Measurements from ENCODE around the gene ABCD3.

ABCD3 gene

GRCh38 chr1:94514095-94514727 is 96.0 kb downstream of the ABCD3 start:
- Histone ChIP-seq H3K4me3 (ENCODE audit: low read depth, low read length) (no peak overlapping the region), H3K36me3 (peaks cover 4% of the 10 kb centered on the region; the same call in 1 of the 2 replicates), H3K9me3 (ENCODE audit: severe bottlenecking) (no peaks in the 10 kb centered on the region), H3K27me3 (ENCODE audit: insufficient read depth, low read depth, severe bottlenecking) (no peaks in the 10 kb centered on the region), H3K27ac (no peak overlapping the region)
- TF ChIP-seq, protein P1, sequence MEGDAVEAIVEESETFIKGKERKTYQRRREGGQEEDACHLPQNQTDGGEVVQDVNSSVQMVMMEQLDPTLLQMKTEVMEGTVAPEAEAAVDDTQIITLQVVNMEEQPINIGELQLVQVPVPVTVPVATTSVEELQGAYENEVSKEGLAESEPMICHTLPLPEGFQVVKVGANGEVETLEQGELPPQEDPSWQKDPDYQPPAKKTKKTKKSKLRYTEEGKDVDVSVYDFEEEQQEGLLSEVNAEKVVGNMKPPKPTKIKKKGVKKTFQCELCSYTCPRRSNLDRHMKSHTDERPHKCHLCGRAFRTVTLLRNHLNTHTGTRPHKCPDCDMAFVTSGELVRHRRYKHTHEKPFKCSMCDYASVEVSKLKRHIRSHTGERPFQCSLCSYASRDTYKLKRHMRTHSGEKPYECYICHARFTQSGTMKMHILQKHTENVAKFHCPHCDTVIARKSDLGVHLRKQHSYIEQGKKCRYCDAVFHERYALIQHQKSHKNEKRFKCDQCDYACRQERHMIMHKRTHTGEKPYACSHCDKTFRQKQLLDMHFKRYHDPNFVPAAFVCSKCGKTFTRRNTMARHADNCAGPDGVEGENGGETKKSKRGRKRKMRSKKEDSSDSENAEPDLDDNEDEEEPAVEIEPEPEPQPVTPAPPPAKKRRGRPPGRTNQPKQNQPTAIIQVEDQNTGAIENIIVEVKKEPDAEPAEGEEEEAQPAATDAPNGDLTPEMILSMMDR (IDR thresholded peaks at IDR 0.05; ENCODE audit: low read depth, low read length): peak; percentile 68
- DNase-seq: peak; percentile 35

DNA sequence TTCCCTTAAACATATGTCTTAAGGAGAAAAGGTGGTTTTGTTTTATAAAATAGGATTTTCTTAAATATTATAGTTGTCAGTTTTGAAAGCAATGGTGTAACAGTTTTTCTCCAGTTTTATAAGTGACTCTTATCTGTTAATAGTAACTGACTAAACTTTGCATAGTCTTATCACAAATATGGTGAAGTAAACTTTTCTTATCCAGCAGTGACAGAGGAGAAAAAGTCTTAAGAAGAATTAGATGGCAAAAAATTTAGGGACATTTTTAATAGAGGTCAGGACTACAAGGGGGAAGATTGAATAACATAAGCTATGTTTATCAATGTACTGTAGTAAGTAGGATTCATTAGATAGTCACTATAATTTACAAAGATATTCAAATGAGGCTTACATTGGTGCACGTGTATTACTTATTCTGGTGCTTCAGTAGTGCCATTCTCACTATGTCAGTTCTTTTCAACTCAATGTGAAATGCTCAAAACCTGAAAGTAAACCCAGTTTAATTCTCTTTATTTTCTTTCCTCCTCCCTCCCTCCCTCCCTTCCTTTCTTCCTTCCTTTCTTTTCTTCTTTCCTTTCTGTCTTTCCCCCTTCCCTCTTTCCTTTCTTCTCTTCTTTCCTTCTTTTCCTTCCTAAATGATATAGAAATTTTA is 97.2 kb downstream of the ABCD3 start:
- no peak for DNase-seq
- no peaks in the 10 kb centered on the region for H3K27me3 ChIP-seq (ENCODE audit: insufficient read depth, low read depth, severe bottlenecking)
- TF ChIP-seq, protein P1 (IDR thresholded peaks at IDR 0.05; ENCODE audit: low read depth, low read length): no peak
- no peaks in the 10 kb centered on the region for H3K9me3 ChIP-seq (ENCODE audit: severe bottlenecking)
- no peak overlapping the region for H3K27ac ChIP-seq
- no peak overlapping the region for H3K4me3 ChIP-seq (ENCODE audit: low read depth, low read length)
- peaks cover 4% of the 10 kb centered on the region; the same call in 1 of the 2 replicates for H3K36me3 ChIP-seq

DNA sequence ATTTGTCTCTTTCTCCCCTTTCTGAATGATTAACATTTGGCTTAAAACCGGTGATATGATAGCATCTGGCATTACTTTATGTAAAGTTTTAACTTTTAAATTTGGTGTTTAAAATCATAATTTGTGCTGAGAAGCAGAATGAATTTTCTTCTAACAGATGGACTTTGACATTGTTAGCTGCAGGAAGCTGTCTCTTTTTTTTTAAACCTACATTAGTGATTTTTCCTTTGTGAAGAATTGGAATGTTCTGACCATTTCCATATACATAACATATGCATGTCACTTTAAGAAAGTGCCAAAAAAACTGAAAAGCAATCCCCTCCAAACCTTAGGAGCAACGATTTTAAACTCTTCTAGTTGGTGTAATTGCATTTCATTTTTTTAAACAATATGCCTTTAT is 101.2 kb downstream of the ABCD3 start:
- Histone ChIP-seq H3K4me3 (ENCODE audit: low read depth, low read length) (no peak overlapping the region), H3K36me3 (peaks cover 4% of the 10 kb centered on the region; the same call in 1 of the 2 replicates), H3K27me3 (ENCODE audit: insufficient read depth, low read depth, severe bottlenecking) (no peaks in the 10 kb centered on the region), H3K27ac (no peak overlapping the region), H3K9me3 (ENCODE audit: severe bottlenecking) (no peaks in the 10 kb centered on the region)
- TF ChIP-seq, protein P1 (IDR thresholded peaks at IDR 0.05; ENCODE audit: low read depth, low read length): no peak
- no peak for DNase-seq

DNA sequence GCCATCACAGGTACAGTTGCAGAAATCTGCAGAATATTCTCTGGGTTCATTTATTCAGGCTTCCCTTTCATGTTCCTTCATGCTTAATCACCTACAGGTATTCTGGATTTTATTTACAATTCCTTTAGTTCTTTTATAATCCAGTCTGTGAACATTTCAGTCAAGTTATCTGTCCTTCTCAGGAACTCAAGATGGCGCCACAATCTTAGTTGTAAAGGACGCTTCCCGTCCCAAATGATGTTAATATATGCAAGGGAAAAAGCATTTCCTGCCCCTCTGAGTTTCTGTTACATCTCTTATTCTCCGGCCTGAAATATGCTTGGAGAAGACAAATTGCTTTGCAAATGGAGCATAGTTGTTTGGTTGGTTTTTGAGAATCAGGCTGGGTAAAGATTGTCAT is 104.1 kb downstream of the ABCD3 start:
- DNase-seq: peak; percentile 22
- TF ChIP-seq, protein P1 (IDR thresholded peaks at IDR 0.05; ENCODE audit: low read depth, low read length): peak; percentile 15; the same call in 1 of the 2 replicates
- Histone ChIP-seq H3K27ac (no peak overlapping the region), H3K27me3 (ENCODE audit: insufficient read depth, low read depth, severe bottlenecking) (no peaks in the 10 kb centered on the region), H3K4me3 (ENCODE audit: low read depth, low read length) (no peak overlapping the region), H3K9me3 (ENCODE audit: severe bottlenecking) (no peaks in the 10 kb centered on the region), H3K36me3 (peaks cover 4% of the 10 kb centered on the region; the same call in 1 of the 2 replicates)

DNA sequence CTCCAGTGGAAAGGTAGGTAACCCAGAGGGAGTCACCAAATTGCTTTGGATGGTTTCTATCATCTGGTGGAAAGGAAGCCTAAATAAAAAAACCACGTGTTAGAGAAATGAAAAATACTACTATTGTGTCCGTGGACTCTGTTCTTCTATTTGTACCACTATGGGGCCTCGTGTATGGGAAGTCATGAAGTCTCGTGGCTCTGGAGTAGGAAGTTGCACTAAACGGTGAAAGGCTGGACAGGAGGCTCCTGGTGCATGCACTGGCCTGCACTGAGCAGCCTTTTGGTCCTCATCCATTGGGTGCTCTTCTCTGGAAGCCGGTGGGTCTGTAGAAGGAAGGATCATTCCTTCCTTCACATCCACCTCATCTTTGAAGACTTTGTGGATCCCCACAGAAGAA is 106.3 kb downstream of the ABCD3 start:
- Histone ChIP-seq H3K9me3 (ENCODE audit: severe bottlenecking) (no peaks in the 10 kb centered on the region), H3K27me3 (ENCODE audit: insufficient read depth, low read depth, severe bottlenecking) (no peaks in the 10 kb centered on the region), H3K27ac (no peak overlapping the region), H3K36me3 (no peaks in the 10 kb centered on the region), H3K4me3 (ENCODE audit: low read depth, low read length) (no peak overlapping the region)
- TF ChIP-seq, protein P1 (IDR thresholded peaks at IDR 0.05; ENCODE audit: low read depth, low read length): no peak
- no peak for DNase-seq

Data from WERI-Rb-1 (cell line).